ENCODE results near the gene SARDH. TPM values are rescaled to one million over a fixed set of nuclear protein-coding genes. Genes with fewer than 3 reads are reported as not detected.

Gene SARDH
- total and polyA plus RNA-seq, 2 of the 13 experiments (the other 11 are each of a cell fraction or from before 2014, with no cell fraction given) = 11.6 to 34.9 TPM

- ChIA-PET CTCF (ENCODE audit: low intra/inter-chr PET ratio, low total read pairs) (no interaction called here), POLR2A (no interaction called here)
- BruUV-seq (replicated peaks) = no TSS peak
- Histone ChIP-seq H3K79me2 (ENCODE audit: insufficient read depth, low read length) (no peaks in the 10 kb centered on the region), H4K20me1 (ENCODE audit: insufficient read depth, low read length) (no peaks in the 10 kb centered on the region), H2AFZ (ENCODE audit: low read length) (no peak overlapping the region), H3K27ac (ENCODE audit: extremely low read length, insufficient read depth, low read length) (no peak overlapping the region), H3K4me1 (ENCODE audit: insufficient read depth, low read length) (peaks cover 7% of the 10 kb centered on the region), H3K4me3 (replicated peaks in 1 of 3; ENCODE audit: insufficient read depth in 1 of 3, low read depth in 2 of 3, low read length in 3 of 3) (no peak overlapping the region), H3K9ac (ENCODE audit: insufficient read depth, low read depth, low read length) (no peak overlapping the region), H3K27me3 (ENCODE audit: control insufficient read depth in 1 of 2, insufficient read depth in 2 of 2, low read length in 2 of 2) (peaks cover 11 to 71% of the 10 kb centered on the region in 2 experiments; a peak in 4 of 5 replicates), H3K9me3 (ENCODE audit: low read length) (no peaks in the 10 kb centered on the region), H3K36me3 (replicated peaks in 1 of 2; ENCODE audit: control insufficient read depth in 1 of 2, insufficient read depth in 2 of 2, low read length in 2 of 2) (no peaks in the 10 kb centered on the region), H3K4me2 (ENCODE audit: low read depth, low read length) (no peak overlapping the region)
- no peak for ATAC-seq
- DNase-seq (ENCODE audit: low spot score) = no peak
- TF ChIP-seq ZFP90 (CRISPR knock-in tag; IDR thresholded peaks at IDR 0.05; ENCODE audit: borderline replicate concordance) (no peak), NONO (IDR thresholded peaks at IDR 0.05) (no peak), NONO (CRISPR knock-in tag; conservative IDR thresholded peaks at IDR 0.05) (no peak), HHEX (CRISPR knock-in tag; IDR thresholded peaks at IDR 0.05) (no peak), ZNF562 (CRISPR knock-in tag; IDR thresholded peaks at IDR 0.05; ENCODE audit: borderline replicate concordance) (no peak), HNRNPL (IDR thresholded peaks at IDR 0.05; ENCODE audit: low read depth, low read length) (no peak), ZNF773 (CRISPR knock-in tag; IDR thresholded peaks at IDR 0.05; ENCODE audit: borderline replicate concordance) (no peak), SIX1 (CRISPR knock-in tag; IDR thresholded peaks at IDR 0.05; ENCODE audit: borderline replicate concordance) (no peak), ZNF160 (CRISPR knock-in tag; IDR thresholded peaks at IDR 0.05) (no peak), HMG20B (CRISPR knock-in tag; conservative IDR thresholded peaks at IDR 0.05) (no peak), ZFP82 (CRISPR knock-in tag; IDR thresholded peaks at IDR 0.05; ENCODE audit: borderline replicate concordance) (no peak), RBAK (CRISPR knock-in tag; IDR thresholded peaks at IDR 0.05) (no peak), KDM3A (CRISPR knock-in tag; IDR thresholded peaks at IDR 0.05; ENCODE audit: low read depth) (no peak), RAD21 (CRISPR knock-in tag; IDR thresholded peaks at IDR 0.05) (no peak), HNF4A (CRISPR knock-in tag; IDR thresholded peaks at IDR 0.05) (no peak)
- intact Hi-C loops (cut with micrococcal nuclease; ENCODE audit: unreplicated experiment) = no loop called here
- no peak for FAIRE-seq
- in situ Hi-C loops (cut with HindIII; ENCODE audit: extremely low pct_ligation_motif_present, low pct_unique_long_range_greater_than_20kb) = no loop called here
- 39% methylated on average over 12 of the region's 12 CpGs for WGBS (ENCODE audit: low lambda C conversion rate)
Observed at GRCh38 chr9:133650026-133650425, 88.1 kb downstream of the SARDH start.
